Caco-2 (cell line): ENCODE results near the gene TOR4A. TPM values are rescaled to one million over a fixed set of nuclear protein-coding genes. Genes with fewer than 3 reads are reported as not detected.

ENCODE experiments used
- BruUV-seq: library from RNA; stranded (reverse); fragments of 400-500 nt; replicated peaks from 2 replicates; lab custom pipeline; 2021; lab: Mats Ljungman, UMichigan
- CTCF ChIA-PET: fragments of 300-600 bp; sonication (Branson Sonifier 250); formaldehyde crosslinking; loops from one replicate; lab custom pipeline; 2022; ENCODE audit warnings: antibody characterized with exemption; lab: Charles Lee
- POLR2A ChIA-PET: fragments of 300-600 bp; sonication (Branson Sonifier 250); formaldehyde crosslinking; loops from one replicate; lab custom pipeline; 2022; ENCODE audit warnings: antibody characterized with exemption; lab: Charles Lee
- DNase-seq, 2 experiments: peaks; one replicate each; pipeline versions ENCODE4 v3.0.0 to v3.0.0-alpha.2; 2020 to 2022
- H3K27me3 ChIP-seq: replicated peaks from 2 replicates; pipeline ENCODE4 v1.6.0; 2011; ENCODE audit warnings: low read length; ENCODE audit not compliant: control insufficient read depth, insufficient read depth
- H3K36me3 ChIP-seq: 2 replicates; pipeline ENCODE4 v1.5.1; 2011; ENCODE audit warnings: low read length; ENCODE audit not compliant: control insufficient read depth, insufficient read depth
- H3K4me1 ChIP-seq: fragments of 250-450 bp; sonication (Bioruptor Pico); 2 replicates; pipeline ENCODE4 v1.5.1; 2020; ENCODE audit warnings: mild to moderate bottlenecking
- H3K4me3 ChIP-seq: 2 replicates; pipeline ENCODE4 v1.5.1; 2011; ENCODE audit warnings: low read depth, mild to moderate bottlenecking, control low read depth, low read length
- H3K9me3 ChIP-seq: fragments of 250-450 bp; sonication (Bioruptor Pico); 2 replicates; pipeline ENCODE4 v1.5.1; 2020; ENCODE audit warnings: mild to moderate bottlenecking, moderate library complexity
- H3K27ac Mint-ChIP-seq: one replicate; pipeline ENCODE4 v1.8.0; 2022; ENCODE audit warnings: mixed read lengths; ENCODE audit not compliant: unreplicated experiment
- H3K27me3 Mint-ChIP-seq: one replicate; pipeline ENCODE4 v1.8.0; 2022; ENCODE audit warnings: mixed read lengths; ENCODE audit not compliant: insufficient read depth, unreplicated experiment
- H3K36me3 Mint-ChIP-seq: one replicate; pipeline ENCODE4 v1.8.0; 2022; ENCODE audit warnings: mild to moderate bottlenecking, mixed read lengths; ENCODE audit not compliant: insufficient read depth, unreplicated experiment
- H3K4me1 Mint-ChIP-seq: one replicate; pipeline ENCODE4 v1.8.0; 2022; ENCODE audit warnings: low read depth, mixed read lengths; ENCODE audit not compliant: unreplicated experiment
- H3K4me3 Mint-ChIP-seq: one replicate; pipeline ENCODE4 v1.8.0; 2022; ENCODE audit warnings: mild to moderate bottlenecking, moderate library complexity, mixed read lengths; ENCODE audit not compliant: unreplicated experiment
- H3K9me3 Mint-ChIP-seq: one replicate; pipeline ENCODE4 v1.8.0; 2022; ENCODE audit warnings: mixed read lengths; ENCODE audit not compliant: unreplicated experiment
- intact Hi-C: fragments of 100-400 bp; cut with micrococcal nuclease; formaldehyde crosslinking; loops from one replicate; pipeline ENCODE4 v1.10.0; 2022; ENCODE audit not compliant: unreplicated experiment
- total RNA-seq: library from RNA; stranded (reverse); gene quantifications from 2 replicates; pipeline ENCODE4 v1.2.3, GENCODE V29; 2022
- TF ChIP-seq, protein P1 (sequence below), 2 experiments: fragments of 200-600 bp in 1 of 2; IDR thresholded peaks; 1 replicate in 1 of 2; 2 replicates in 1 of 2; pipeline versions ENCODE4 v1.5.1 to v1.8.0; 2011 to 2022; ENCODE audit warnings: antibody characterized with exemption in 1 of 2, control low read depth in 1 of 2, inconsistent platforms in 1 of 2, low read depth in 1 of 2, low read length in 1 of 2, mild to moderate bottlenecking in 1 of 2, moderate library complexity in 1 of 2; ENCODE audit not compliant: insufficient read depth in 1 of 2, severe bottlenecking in 1 of 2, unreplicated experiment in 1 of 2

TOR4A gene
- total RNA-seq, 1 experiment from 2014 or later = 1.8 TPM

- Mint-ChIP-seq H3K27ac (no peak overlapping the region), H3K36me3 (no peaks in the 10 kb centered on the region), H3K4me1 (no peaks in the 10 kb centered on the region), H3K4me3 (no peak overlapping the region), H3K27me3 (no peaks in the 10 kb centered on the region), H3K9me3 (no peaks in the 10 kb centered on the region)
- CTCF ChIA-PET = interaction anchor here (1.0 to 2.4 kb wide), 4 partner anchors 15 to 271 kb away, joined by 3 to 11 read pairs (median 6); partner anchors contain the start of genes NPDC1 and NRARP
- Histone ChIP-seq H3K4me3 (no peak overlapping the region), H3K27me3 (no peaks in the 10 kb centered on the region), H3K4me1 (peaks cover 32% of the 10 kb centered on the region), H3K36me3 (no peaks in the 10 kb centered on the region), H3K9me3 (no peaks in the 10 kb centered on the region)
- TF ChIP-seq, protein P1, sequence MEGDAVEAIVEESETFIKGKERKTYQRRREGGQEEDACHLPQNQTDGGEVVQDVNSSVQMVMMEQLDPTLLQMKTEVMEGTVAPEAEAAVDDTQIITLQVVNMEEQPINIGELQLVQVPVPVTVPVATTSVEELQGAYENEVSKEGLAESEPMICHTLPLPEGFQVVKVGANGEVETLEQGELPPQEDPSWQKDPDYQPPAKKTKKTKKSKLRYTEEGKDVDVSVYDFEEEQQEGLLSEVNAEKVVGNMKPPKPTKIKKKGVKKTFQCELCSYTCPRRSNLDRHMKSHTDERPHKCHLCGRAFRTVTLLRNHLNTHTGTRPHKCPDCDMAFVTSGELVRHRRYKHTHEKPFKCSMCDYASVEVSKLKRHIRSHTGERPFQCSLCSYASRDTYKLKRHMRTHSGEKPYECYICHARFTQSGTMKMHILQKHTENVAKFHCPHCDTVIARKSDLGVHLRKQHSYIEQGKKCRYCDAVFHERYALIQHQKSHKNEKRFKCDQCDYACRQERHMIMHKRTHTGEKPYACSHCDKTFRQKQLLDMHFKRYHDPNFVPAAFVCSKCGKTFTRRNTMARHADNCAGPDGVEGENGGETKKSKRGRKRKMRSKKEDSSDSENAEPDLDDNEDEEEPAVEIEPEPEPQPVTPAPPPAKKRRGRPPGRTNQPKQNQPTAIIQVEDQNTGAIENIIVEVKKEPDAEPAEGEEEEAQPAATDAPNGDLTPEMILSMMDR (IDR thresholded peaks at IDR 0.05; ENCODE audit: insufficient read depth in 1 of 2, low read depth in 1 of 2, low read length in 1 of 2, severe bottlenecking in 1 of 2, unreplicated experiment in 1 of 2) = no peak
- DNase-seq = no peak
- intact Hi-C loops = no loop called here
- POLR2A ChIA-PET = no interaction called here
- BruUV-seq = no TSS peak
Measured at GRCh38 chr9:137317718-137318511, 40.4 kb downstream of the TOR4A start.

- no peak overlapping the region for H3K4me3 ChIP-seq
- Mint-ChIP-seq H3K27ac (no peak overlapping the region), H3K9me3 (no peaks in the 10 kb centered on the region), H3K36me3 (no peaks in the 10 kb centered on the region), H3K27me3 (no peaks in the 10 kb centered on the region), H3K4me3 (no peak overlapping the region), H3K4me1 (no peaks in the 10 kb centered on the region)
- BruUV-seq = no TSS peak
- no peaks in the 10 kb centered on the region for H3K9me3 ChIP-seq
- peaks cover 25% of the 10 kb centered on the region for H3K4me1 ChIP-seq
- TF ChIP-seq, protein P1 (IDR thresholded peaks at IDR 0.05; ENCODE audit: insufficient read depth in 1 of 2, low read depth in 1 of 2, low read length in 1 of 2, severe bottlenecking in 1 of 2, unreplicated experiment in 1 of 2) = no peak
- no peaks in the 10 kb centered on the region for H3K36me3 ChIP-seq
- CTCF ChIA-PET = interaction anchor here (0.5 to 2.4 kb wide), 5 partner anchors 11 to 272 kb away, joined by 3 to 11 read pairs (median 3); partner anchors contain the start of genes NPDC1 and NRARP
- intact Hi-C loops = no loop called here
- no peak for DNase-seq
- POLR2A ChIA-PET = interaction anchor here (1.3 kb wide), 1 partner anchor 16 kb away, joined by 5 read pairs; the partner anchor contains the start of gene NRARP
- no peaks in the 10 kb centered on the region for H3K27me3 ChIP-seq
Measured at GRCh38 chr9:137318602-137319001, 41.1 kb downstream of the TOR4A start.

- peak; percentile 53 to 54 for DNase-seq
- TF ChIP-seq, protein P1 (IDR thresholded peaks at IDR 0.05; ENCODE audit: insufficient read depth in 1 of 2, low read depth in 1 of 2, low read length in 1 of 2, severe bottlenecking in 1 of 2, unreplicated experiment in 1 of 2) = peak; percentile 30 to 56
- H3K27ac Mint-ChIP-seq = no peak overlapping the region
- Histone ChIP-seq H3K36me3 (no peaks in the 10 kb centered on the region), H3K4me1 (peaks cover 19% of the 10 kb centered on the region), H3K9me3 (no peaks in the 10 kb centered on the region), H3K27me3 (no peaks in the 10 kb centered on the region), H3K4me3 (no peak overlapping the region)
- no peaks in the 10 kb centered on the region for H3K36me3 Mint-ChIP-seq
- no peaks in the 10 kb centered on the region for H3K4me1 Mint-ChIP-seq
- H3K9me3 Mint-ChIP-seq = no peaks in the 10 kb centered on the region
- ChIA-PET POLR2A (interaction anchor here (0.7 to 1.3 kb wide), 2 partner anchors 17 to 104 kb away, joined by 3 to 5 read pairs; partner anchors contain the start of genes EXD3 and NRARP), CTCF (interaction anchor here (0.5 to 2.4 kb wide), 5 partner anchors 12 to 32 kb away, joined by 3 to 11 read pairs (median 3); partner anchors contain the start of gene NRARP)
- intact Hi-C loops = no loop called here
- BruUV-seq = no TSS peak
- no peak overlapping the region for H3K4me3 Mint-ChIP-seq
- H3K27me3 Mint-ChIP-seq = no peaks in the 10 kb centered on the region
Measured at GRCh38 chr9:137319011-137319738, 41.6 kb downstream of the TOR4A start.
